Tibial nerve (tissue), 4 donors: ENCODE results near the gene NKX1-2. TPM values are rescaled to one million over a fixed set of nuclear protein-coding genes. Genes with fewer than 3 reads are reported as not detected.

Source experiments
- DNase-seq, 2 donors: peaks; one replicate each; pipeline ENCODE4 v3.0.0-alpha.2; 2019; ENCODE audit warnings: low spot score in 2 of 2
- H3K27ac ChIP-seq, 4 donors: fragments of 200-600 bp; sonication (generic) in 3 of 4; one replicate each; pipeline ENCODE4 v1.5.1; 2017 to 2019; ENCODE audit warnings: mild to moderate bottlenecking in 1 of 4
- H3K27me3 ChIP-seq, 2 donors: fragments of 200-600 bp; sonication (generic) in 1 of 2; one replicate each; pipeline versions ENCODE4 v1.5.1 to v1.6.0; 2017 to 2019
- H3K36me3 ChIP-seq, 3 donors: fragments of 200-600 bp; sonication (generic); one replicate each; pipeline ENCODE4 v1.5.1; 2018 to 2019
- H3K4me1 ChIP-seq, 4 donors: fragments of 200-600 bp; sonication (generic) in 3 of 4; one replicate each; pipeline ENCODE4 v1.5.1; 2017 to 2019
- H3K4me3 ChIP-seq, 4 donors: fragments of 200-600 bp; sonication (generic) in 3 of 4; one replicate each; pipeline ENCODE4 v1.5.1; 2017 to 2019; ENCODE audit warnings: mild to moderate bottlenecking in 1 of 4, moderate library complexity in 1 of 4
- H3K9me3 ChIP-seq, 4 donors: fragments of 200-600 bp; sonication (generic) in 3 of 4; one replicate each; pipeline ENCODE4 v1.5.1; 2017 to 2019
- EP300 ChIP-seq, 2 donors: sonication (generic); formaldehyde crosslinking; IDR thresholded peaks; one replicate each; pipeline ENCODE4 v1.6.1; 2017; ENCODE audit warnings: antibody characterized with exemption in 2 of 2, mild to moderate bottlenecking in 1 of 2
- POLR2A ChIP-seq, 2 donors: fragments of 450-650 bp; IDR thresholded peaks; one replicate each; pipeline ENCODE4 v1.6.1; 2017; ENCODE audit warnings: antibody characterized with exemption in 2 of 2, mild to moderate bottlenecking in 2 of 2, moderate library complexity in 2 of 2
- WGBS, 2 donors: methylation state at CpG; one replicate each; pipeline ENCODE4 v1.1.5; 2018; 5-methylcytosine and 5-hydroxymethylcytosine counted together
- total RNA-seq, 4 donors: library from RNA; depleted of rRNA; stranded (reverse); fragments of >200 nt; gene quantifications; one replicate each; pipeline ENCODE4 v1.1.0, GENCODE V29; 2016
- TF ChIP-seq, protein P1 (sequence below), 5 experiments: fragments of 200-600 bp in 3 of 5; fragments of 450-650 bp in 2 of 5; sonication (generic) in 3 of 5; IDR thresholded peaks; one replicate each; pipeline ENCODE4 v1.5.1; 2016 to 2019; ENCODE audit warnings: antibody characterized with exemption in 5 of 5, mild to moderate bottlenecking in 3 of 5, moderate library complexity in 2 of 5

Gene NKX1-2
- total RNA-seq, 4 donors from 2014 or later: not detected

DNA sequence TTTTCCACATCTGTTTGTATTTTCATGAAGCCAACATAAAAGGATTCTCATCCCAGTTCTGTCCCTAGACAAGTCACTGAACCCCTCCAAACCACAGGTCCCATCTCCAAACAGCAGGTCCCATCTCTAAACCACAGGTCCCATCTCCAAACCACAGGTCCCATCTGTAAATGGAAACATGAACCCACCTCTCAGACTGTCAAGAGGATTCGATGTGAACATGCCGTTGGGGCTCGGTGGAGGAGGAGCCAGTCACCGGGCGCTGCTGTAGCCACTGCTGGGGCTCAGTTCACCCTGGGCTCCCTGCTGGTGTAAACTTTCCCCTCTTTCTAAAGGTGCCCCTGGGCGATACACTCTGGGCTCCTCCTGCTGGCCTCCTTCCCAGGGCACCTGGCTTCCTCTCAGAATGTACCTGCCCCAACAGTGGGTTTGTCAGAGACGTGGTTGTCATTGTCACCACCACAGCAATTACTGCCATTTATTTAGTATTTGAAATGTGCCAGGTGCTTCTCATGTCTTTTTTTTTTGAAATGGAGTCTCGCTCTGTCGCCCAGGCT, 24.8 kb upstream of the NKX1-2 start:
- Histone ChIP-seq H3K27ac (no peak overlapping the region), H3K36me3 (peaks cover 0 to 4% (median 0%) of the 10 kb centered on the region in 3 donors), H3K9me3 (no peaks in the 10 kb centered on the region), H3K4me1 (no peaks in the 10 kb centered on the region), H3K27me3 (no peaks in the 10 kb centered on the region), H3K4me3 (no peak overlapping the region)
- no peak for DNase-seq
- WGBS, 2 donors: 79 to 81% methylated on average over 9 of the region's 9 CpGs
- TF ChIP-seq EP300 (IDR thresholded peaks at IDR 0.05) (no peak), POLR2A (IDR thresholded peaks at IDR 0.05) (no peak)
- TF ChIP-seq, protein P1, sequence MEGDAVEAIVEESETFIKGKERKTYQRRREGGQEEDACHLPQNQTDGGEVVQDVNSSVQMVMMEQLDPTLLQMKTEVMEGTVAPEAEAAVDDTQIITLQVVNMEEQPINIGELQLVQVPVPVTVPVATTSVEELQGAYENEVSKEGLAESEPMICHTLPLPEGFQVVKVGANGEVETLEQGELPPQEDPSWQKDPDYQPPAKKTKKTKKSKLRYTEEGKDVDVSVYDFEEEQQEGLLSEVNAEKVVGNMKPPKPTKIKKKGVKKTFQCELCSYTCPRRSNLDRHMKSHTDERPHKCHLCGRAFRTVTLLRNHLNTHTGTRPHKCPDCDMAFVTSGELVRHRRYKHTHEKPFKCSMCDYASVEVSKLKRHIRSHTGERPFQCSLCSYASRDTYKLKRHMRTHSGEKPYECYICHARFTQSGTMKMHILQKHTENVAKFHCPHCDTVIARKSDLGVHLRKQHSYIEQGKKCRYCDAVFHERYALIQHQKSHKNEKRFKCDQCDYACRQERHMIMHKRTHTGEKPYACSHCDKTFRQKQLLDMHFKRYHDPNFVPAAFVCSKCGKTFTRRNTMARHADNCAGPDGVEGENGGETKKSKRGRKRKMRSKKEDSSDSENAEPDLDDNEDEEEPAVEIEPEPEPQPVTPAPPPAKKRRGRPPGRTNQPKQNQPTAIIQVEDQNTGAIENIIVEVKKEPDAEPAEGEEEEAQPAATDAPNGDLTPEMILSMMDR (IDR thresholded peaks at IDR 0.05): no peak

DNA sequence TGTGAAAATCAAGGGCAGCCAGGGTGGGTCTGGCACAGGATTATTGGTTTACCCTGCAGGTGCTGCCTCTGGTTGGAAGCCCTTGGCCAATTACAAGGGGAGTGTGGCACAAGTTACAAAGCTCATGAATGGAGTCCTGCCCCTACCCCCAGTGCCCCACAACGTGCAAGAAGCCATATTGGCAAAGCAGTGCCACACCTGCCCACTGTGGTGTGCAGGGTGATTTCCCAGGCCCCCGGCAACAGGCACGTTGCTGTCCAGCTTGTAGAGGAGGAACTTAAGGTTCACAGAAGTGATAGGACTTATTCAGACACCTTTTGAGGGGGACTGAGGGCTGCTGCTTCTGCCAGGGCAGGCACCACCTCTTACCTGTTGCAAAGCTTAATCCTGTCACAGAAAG, 23.2 kb upstream of the NKX1-2 start:
- no peaks in the 10 kb centered on the region for H3K9me3 ChIP-seq
- peaks cover 0 to 4% (median 0%) of the 10 kb centered on the region in 3 donors for H3K36me3 ChIP-seq
- 62 to 92% methylated on average over 3 of the region's 3 CpGs for WGBS, 2 donors
- H3K4me1 ChIP-seq: no peaks in the 10 kb centered on the region
- no peak overlapping the region for H3K4me3 ChIP-seq
- H3K27ac ChIP-seq: no peak overlapping the region
- no peaks in the 10 kb centered on the region for H3K27me3 ChIP-seq
- no peak for TF ChIP-seq POLR2A (IDR thresholded peaks at IDR 0.05)
- TF ChIP-seq EP300 (IDR thresholded peaks at IDR 0.05): no peak
- TF ChIP-seq, protein P1 (IDR thresholded peaks at IDR 0.05): no peak
- no peak for DNase-seq

DNA sequence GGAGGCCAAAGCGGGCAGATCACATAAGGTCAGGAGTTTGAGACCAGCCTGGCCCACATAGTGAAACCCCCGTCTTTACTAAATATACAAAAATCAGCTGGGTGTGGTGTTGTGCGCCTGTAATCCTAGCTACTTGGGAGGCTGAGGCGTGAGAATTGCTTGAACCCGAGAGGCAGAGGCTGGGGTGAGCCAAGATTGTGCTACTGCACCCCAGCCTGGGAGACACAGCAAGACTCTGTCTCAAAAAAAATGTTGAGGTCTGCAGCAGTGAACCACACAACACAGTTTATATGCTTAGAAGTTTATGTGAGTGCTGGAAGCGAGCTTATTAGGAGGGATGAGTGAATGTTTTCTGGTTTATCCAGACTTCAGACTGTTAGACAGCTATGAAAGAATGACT, 22.2 kb upstream of the NKX1-2 start:
- H3K27me3 ChIP-seq: no peaks in the 10 kb centered on the region
- no peaks in the 10 kb centered on the region for H3K9me3 ChIP-seq
- WGBS, 2 donors: 81% methylated on average over 6 of the region's 6 CpGs
- no peak for DNase-seq
- H3K4me3 ChIP-seq: no peak overlapping the region
- H3K36me3 ChIP-seq: peaks cover 0 to 4% (median 0%) of the 10 kb centered on the region in 3 donors
- no peak for TF ChIP-seq EP300 (IDR thresholded peaks at IDR 0.05)
- no peak for TF ChIP-seq POLR2A (IDR thresholded peaks at IDR 0.05)
- TF ChIP-seq, protein P1 (IDR thresholded peaks at IDR 0.05): no peak
- H3K27ac ChIP-seq: no peak overlapping the region
- H3K4me1 ChIP-seq: no peaks in the 10 kb centered on the region

DNA sequence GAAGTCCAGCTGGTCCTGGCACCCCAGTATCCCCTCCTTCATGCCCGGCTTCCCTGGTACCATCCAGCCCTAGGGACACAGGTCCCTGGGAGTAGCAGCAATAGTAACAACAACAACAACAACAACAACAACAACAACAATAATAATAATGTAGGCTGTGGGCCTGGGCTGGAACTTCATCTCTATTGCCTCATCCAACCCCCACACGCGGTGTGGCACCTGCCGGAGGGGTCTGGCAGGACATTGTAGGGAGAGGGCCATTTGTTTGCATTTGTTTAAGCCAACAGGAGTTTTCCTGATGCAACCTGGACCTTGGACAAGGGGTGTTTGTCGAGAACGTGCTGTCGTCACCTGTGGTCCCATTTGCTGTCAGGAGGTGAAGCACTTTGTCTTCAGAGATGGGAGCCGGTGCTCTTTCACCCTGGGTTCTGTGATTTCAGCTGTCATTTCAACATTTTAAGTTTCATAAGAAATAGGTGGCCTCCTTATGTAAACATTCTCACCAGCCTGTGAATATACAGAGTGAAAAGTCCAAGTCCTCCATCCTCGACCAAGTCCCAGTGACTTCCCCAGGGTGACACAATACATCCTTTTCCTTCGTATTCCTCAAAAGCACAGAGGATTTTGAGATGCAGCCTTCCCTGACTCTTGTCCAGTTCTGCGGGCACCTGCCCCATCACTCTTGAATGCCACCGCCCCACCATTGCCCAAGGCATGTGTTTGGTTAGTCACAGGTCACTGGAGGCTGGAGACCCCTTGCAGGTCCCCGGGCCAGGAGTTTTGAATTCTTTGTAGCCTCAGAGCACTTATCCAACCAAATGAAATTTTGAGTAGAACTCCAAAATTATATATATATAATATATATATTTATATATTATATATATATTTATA, 21.0 kb upstream of the NKX1-2 start:
- WGBS, 2 donors: 85 to 88% methylated on average over 13 of the region's 13 CpGs
- DNase-seq: no peak
- Histone ChIP-seq H3K4me1 (no peaks in the 10 kb centered on the region), H3K4me3 (no peak overlapping the region), H3K9me3 (no peaks in the 10 kb centered on the region), H3K36me3 (no peaks in the 10 kb centered on the region), H3K27ac (no peak overlapping the region), H3K27me3 (no peaks in the 10 kb centered on the region)
- TF ChIP-seq, protein P1 (IDR thresholded peaks at IDR 0.05): no peak
- TF ChIP-seq EP300 (IDR thresholded peaks at IDR 0.05) (no peak), POLR2A (IDR thresholded peaks at IDR 0.05) (no peak)

DNA sequence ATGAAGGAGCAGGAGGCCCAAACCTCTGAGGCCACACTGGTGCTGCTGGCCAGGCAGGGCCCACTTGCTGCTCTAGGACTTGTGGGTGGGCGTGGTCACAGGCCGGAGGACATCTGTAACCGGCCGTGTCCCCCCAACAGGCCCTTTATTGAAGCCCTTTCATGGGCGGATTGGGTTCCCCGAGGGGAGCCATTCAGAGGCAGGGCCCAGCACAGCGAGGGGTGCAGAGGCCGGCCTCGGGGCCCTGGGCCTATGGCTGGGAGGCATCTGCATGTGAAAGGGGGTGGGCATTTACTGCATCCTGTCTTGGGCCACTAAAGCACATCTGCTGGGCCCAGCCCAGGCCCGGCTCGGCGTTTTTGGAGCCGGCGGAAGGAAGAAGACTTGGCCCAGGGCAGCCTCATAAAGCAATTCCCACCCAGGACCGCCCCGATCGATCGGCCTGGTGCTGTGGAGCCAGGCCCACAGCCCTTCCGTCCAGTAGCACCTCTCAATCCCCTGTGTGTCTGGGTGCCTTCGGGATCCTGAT, 20.2 kb upstream of the NKX1-2 start:
- DNase-seq: no peak
- no peaks in the 10 kb centered on the region for H3K4me1 ChIP-seq
- TF ChIP-seq, protein P1 (IDR thresholded peaks at IDR 0.05): no peak
- TF ChIP-seq POLR2A (IDR thresholded peaks at IDR 0.05) (no peak), EP300 (IDR thresholded peaks at IDR 0.05) (no peak)
- no peaks in the 10 kb centered on the region for H3K27me3 ChIP-seq
- no peak overlapping the region for H3K27ac ChIP-seq
- WGBS, 2 donors: 58 to 71% methylated on average over 9 to 15 of the region's 20 CpGs
- H3K4me3 ChIP-seq: no peak overlapping the region
- H3K36me3 ChIP-seq: no peaks in the 10 kb centered on the region
- no peaks in the 10 kb centered on the region for H3K9me3 ChIP-seq
